Head of caudate nucleus (tissue), 42 donors: Measurements from ENCODE around the gene LYZL2.

Experiments
- DNase-seq, 42 donors: peaks; one replicate each; pipeline versions ENCODE4 v3.0.0 to v3.0.0-alpha.2; 2020 to 2021; ENCODE audit warnings: mixed read lengths in 7 of 42
- intact Hi-C: fragments of 100-400 bp; cut with DNase I; formaldehyde crosslinking; loops from one replicate; pipeline ENCODE4 v1.15.0; 2022

LYZL2 gene

GRCh38 chr10:30573721-30574431, 55.7 kb downstream of the LYZL2 start:
- no peak for DNase-seq
- intact Hi-C loops = no loop called here

GRCh38 chr10:30565449-30565848, 64.1 kb downstream of the LYZL2 start:
- intact Hi-C loops = no loop called here
- DNase-seq = no peak

GRCh38 chr10:30562787-30563186, 66.8 kb downstream of the LYZL2 start:
- DNase-seq = no peak
- intact Hi-C loops = no loop called here
